HG03571 (cell line): ENCODE results near the gene COL5A1.

Source experiments
- ATAC-seq: cut with Tn5 transposase; IDR thresholded peaks from one replicate; pipeline ENCODE4 v1.9.1; 2021; ENCODE audit not compliant: unreplicated experiment

Gene COL5A1

GRCh38 chr9:134759913-134760312, 118.3 kb downstream of the COL5A1 start:
- ATAC-seq = no peak

DNA sequence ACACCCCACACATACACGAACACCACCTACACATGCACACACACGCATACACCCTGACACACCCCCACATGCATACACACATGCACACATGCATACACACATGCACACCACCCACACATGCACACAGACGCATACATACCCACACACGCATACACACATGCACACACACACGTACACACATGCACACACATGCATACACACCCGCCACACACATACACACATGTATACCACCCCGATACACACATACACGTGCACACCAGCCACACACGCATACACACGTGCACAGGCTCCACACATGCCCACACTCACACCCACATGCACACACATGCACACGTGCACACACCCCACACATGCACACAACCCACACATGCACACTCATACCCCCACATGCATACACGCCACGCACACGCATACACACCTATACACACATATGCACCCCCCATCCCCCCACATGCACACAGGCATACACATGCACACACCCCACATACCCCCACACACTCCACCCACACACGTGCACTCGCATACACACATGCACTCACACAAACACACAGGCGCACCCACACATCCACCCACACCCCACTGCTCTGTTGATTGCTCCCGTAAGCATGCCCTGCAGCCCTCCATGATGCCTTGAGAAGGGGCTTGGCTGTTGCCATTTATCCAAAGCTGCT, 119.3 kb downstream of the COL5A1 start:
- no peak for ATAC-seq

DNA sequence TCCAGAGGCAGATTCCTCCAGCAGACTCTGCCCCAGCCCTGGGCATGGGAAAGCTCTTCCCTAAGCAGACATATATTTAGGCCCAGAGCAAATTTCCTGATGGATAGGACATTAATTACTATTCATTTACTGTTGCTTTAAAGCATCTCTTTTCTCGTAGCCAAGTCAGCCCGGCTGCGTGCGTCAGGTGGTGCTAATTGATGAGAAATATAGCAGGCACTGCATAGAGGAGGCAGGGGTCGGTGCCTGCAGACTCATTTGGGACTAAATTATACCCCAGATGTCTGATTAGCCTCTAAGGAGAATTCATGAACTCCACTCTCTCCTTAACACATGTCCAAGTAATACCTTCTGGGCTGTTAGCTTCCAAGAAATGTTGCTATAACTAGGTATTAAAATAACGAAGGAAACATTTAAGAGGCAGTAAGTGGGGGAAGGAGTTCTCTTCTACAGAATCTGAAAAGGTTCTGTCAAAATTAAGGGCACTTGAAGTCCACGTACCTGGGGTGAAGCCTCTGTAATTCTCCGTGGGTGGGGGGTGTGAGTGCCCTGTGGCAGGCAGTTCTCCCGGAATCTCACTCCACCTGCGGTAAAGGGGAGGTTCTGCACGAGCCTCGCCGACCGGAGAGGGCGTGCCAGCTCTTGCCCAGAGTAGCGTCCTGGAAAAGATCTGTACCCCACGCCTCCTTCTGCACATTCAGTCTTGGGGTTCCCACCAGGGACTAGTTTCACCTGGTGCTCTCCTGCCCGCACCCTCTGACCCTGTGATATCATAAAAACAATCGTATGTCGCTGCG, 123.1 kb downstream of the COL5A1 start:
- ATAC-seq = no peak

- no peak for ATAC-seq
Observed at GRCh38 chr9:134765785-134766184, 124.2 kb downstream of the COL5A1 start.

DNA sequence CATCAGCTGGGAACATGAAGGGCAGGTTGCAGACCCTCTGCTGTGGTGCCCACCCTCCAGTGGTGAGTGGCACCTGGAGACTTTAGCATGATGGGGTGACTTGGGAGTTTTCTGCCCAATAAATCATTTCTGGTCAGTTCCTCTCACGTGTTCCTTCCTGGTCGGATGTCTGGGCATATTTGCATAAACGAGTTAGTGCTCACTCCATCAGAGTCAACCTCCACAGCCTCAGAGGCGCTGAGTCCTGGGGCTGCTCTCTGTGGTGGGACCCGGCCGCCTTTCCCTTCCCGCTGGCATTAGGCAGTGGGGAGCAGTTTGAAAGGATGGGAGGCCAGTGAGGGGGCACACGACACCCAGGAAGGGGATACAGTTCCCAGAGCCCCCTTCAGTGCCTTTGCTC, 125.0 kb downstream of the COL5A1 start:
- no peak for ATAC-seq

- ATAC-seq = no peak
Observed at GRCh38 chr9:134768332-134768708, 126.7 kb downstream of the COL5A1 start.

GRCh38 chr9:134768709-134769351, 127.2 kb downstream of the COL5A1 start:
- ATAC-seq = no peak

DNA sequence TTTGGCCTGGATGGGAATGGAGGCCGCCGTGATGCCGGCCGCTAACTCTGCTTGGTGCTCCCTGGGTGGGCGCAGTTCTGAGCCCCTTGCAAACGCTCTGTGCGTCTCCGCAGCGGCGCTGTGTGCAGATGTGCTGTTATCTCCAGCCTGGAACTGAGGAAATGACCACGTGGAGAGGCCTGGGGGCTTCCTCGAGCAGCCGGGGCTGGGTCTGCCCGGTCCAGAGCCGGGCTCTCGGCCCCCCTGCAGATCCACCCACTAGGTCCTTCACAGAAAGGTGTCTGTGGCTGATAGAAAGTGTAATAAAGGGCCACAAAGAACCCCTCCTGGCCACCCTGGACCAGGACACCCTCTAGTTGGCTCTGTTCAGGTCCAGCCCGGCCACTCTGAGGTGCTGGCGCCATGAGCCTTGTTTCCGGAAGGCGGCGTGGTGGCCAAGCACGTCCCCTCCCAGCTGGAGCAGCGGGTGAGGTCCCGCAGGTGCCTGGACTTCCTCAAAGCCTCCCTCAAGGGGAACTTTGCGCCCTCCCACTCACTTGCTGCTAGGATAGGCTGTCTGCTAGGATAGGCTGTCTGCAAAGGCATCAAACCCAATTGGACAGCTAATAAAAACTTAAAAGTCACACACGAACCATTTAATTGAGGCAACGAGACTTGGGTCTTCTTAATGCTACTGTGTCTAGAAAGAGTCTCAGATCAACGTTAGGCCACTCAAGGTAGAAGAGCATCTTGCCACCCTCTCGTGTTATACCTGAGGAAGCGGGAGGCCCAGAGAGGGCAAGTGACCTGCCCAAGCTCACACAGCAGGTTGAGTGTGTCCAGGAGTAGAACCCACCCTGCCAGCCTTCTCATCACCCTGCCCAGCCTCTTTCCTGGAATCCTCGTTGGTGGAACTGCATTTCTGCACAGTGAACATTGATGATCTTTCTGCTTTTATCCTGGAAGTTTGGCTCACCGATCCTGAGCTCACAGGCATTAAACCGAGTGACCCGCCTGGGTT, 129.7 kb downstream of the COL5A1 start:
- no peak for ATAC-seq

DNA sequence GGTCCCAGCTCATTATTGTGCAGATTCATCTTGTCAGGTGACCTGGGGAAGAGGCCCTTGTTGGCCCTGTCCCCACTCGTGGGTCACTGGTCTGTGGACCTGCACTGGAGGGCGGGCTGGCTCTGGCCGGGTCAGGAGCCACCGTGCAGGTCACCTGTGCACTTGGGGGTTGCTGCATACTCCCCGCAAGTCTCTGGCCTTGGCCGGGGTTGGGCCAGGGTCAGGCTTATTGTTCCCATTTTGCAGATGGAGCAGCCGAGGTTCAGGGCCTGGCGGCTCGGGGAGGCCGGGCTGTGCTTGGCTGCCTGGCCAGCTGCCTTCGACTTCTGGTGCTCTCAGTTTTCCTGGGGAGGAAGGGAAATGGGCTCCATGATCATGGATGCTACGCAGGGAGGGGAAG, 130.7 kb downstream of the COL5A1 start:
- no peak for ATAC-seq

DNA sequence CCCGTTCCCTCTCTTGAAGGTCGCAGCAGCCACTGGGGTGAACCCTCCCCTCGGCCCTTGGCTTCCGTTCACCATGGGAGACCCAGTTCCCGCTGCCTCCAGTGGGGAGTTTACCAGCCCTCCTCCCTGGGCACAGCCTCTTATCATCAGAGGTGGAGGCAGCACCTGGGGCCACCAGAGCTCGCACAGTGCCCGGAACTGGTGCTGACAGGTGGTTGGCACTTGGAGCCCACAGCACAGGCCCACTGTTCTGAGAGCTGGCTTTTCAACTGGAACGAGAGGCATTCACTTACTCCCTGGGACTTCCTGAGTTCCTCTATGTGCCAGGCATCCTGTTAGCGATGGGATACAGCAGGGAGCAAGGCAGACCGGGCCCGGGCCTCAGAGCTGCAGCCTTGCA, 132.2 kb downstream of the COL5A1 start:
- no peak for ATAC-seq

GRCh38 chr9:134774410-134774809, 132.8 kb downstream of the COL5A1 start:
- ATAC-seq = no peak

DNA sequence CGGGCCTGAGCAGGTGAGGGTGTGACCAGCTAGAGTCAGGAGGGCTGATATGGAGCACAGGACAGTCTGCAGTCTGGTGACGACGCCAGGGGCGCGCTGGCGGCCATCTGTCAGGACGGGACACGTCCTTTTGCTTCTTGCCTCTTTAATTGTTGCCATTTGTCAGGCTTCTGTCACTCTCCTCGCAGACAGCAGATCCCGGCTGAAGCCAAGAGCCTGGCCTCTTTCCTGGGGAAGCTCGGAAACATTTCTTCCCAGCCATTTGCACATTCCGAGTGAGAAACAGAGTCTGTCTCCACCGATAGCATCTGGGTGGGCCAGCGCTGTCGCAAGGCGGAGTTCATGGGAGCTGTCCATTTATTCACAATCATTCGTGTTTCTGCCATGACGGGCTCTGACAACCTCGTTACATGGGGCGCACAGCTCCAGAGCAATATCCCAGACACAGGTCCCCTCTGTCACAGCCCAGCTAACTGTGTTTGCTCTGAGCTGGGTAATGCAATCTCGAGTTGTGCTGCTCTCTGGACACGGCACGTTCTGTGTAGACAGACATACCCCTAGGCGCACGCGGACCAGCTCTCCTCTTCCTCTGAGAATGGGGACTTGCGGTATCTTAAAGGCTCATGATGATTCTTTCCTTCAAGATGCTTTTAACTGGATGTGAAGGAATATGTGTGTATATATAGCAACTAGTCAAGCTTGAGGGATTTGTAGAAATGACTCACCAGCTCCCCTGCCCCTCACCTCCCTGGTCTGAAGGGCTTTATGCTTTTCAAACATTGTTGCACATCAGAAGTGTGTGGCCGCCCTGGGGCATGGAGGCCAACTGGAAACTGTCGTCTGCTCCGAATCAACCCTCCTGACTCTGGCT, 133.7 kb downstream of the COL5A1 start:
- ATAC-seq = no peak

DNA sequence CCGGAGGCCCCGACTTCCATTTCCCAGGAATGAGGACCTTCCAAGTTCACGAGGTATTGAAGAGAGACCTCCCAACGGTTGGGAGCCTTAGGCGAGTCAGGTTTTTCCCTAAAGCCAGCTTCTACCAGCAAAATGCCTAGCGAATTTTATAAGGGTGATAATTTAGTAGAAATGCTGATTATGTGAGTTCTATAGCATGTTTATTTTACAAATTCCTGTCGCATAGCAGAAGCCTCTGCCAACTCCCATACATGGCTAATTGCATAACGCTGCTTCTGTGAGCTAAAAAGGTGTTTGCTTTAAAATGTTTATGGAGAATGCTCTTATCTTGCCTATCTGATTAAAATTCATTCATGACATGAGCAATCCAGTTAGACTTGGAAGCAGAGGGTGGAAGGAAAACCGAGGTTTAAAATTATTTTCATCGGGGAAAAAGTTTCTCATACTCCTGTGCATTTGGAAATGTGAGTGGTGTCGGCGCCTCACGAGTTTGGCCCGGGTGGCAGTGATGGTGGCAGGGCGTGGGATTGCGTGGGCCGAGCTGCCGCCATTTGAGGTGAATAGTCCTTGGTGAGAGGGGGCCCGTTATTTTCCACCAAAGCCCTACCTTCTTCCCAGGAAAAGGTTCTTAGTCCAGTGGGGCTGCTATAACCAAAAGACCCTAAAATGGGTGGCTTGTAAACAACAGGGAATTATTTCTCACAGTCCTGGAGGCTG, 134.6 kb downstream of the COL5A1 start:
- ATAC-seq = no peak

DNA sequence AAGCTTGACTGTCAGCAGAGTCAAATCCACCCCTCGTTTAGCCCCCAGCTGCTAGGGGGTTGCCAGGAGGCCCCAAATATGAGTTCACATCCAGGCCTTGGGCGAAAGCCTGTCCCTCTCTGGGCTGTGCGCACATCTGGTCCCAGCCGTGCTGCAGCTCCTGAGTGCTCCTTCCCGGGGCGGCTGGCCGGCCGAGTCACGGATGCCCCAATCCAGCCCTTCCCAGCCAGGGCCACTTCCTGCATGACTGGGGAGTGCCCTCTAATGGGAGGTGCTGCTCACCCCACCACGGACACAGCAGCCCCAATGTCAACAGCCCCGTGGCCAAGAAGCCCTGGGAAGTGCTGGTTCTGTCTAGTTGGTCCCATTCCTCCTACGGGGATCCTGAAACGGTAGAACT, 135.6 kb downstream of the COL5A1 start:
- no peak for ATAC-seq

GRCh38 chr9:134778156-134778555, 136.6 kb downstream of the COL5A1 start:
- ATAC-seq = no peak

DNA sequence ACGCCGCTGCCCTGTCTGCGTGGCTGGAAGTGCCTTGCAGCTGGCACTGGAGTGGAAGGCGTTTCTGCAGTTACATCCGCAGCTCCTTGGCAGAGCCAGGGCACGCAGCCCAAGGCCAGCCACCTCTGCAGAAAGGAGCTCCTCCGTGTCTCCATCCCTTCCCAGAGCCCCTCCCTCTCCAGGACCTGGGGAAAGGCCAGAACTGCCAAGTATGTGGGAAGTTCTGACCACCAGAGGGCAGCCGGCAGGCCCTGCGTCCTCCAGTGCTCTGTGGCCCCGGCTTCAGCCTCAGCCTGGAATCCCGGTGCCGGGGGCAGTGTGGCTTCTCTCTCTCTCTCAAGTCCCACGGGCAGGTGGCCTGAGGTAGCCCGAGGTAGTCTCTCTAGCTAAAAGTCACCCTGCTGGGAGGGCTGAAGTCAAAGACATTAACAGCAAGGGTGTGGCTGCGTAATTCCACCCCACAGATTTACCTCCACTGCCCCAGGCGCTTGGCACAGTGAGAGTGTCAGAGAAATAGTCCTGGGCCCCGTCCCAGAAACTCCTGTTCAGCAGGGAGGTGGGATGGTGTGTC, 137.3 kb downstream of the COL5A1 start:
- ATAC-seq = no peak

GRCh38 chr9:134779640-134780039, 138.0 kb downstream of the COL5A1 start:
- no peak for ATAC-seq

DNA sequence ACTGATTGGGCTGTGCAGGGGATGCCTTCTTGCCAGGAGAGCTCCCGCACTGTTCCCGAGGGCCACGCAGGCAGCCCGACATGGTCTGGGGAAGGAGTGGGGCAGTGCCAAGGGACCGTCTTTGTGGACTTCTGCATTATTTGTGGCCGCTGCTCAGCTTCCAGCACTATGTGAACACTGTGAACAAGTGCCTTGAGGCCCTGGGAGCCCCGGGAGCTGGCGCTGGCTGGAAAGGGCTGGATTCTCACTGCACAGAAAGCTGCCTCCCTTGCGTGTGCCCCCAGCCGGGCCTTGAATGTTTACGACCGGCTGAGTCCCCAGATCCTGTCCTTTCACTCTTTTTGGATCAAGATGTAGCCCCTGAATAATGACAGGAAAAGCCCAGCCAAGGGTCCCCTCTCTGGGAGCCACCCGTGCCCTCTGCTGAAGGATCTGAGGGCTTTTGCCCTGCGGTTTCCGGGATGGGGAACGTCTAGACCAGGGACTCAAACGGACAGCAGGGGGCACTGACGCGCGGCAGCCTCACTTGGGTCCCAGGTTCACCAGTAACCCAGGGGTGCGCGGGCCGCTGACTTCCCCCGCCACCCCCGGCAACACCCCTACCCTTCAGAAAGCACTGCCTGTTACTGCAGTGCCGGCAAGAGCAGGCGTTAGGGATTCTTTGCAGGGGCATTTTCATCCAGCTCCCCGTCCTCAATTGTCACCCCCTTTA, 140.1 kb downstream of the COL5A1 start:
- no peak for ATAC-seq
